Activated naive CD4-positive, alpha-beta T cell treated with anti-CD3 and anti-CD28 coated beads, Interleukin-2, amount 50 U/mL, for 16 hours (primary cell): ENCODE results near the gene MESP1.
A peak's percentile ranks its signal among the peaks of the same experiment; 100 is the strongest.

ENCODE experiments used
- DNase-seq: peaks from one replicate; pipeline ENCODE4 v3.0.0-alpha.2; 2020

MESP1 gene

GRCh38 chr15:89780601-89781000 is 29.6 kb upstream of the MESP1 start:
- no peak for DNase-seq

GRCh38 chr15:89778861-89779260 is 27.8 kb upstream of the MESP1 start:
- DNase-seq: no peak

GRCh38 chr15:89777782-89778380 is 26.8 kb upstream of the MESP1 start:
- no peak for DNase-seq

GRCh38 chr15:89777073-89777751 is 26.2 kb upstream of the MESP1 start:
- DNase-seq: no peak

GRCh38 chr15:89776274-89777072 is 25.4 kb upstream of the MESP1 start, which contains the start of gene MESP2:
Gene MESP2, plus strand, starts transcription at chr15:89776332. Its CDS starts 26 bp downstream, at chr15:89776358.
- DNase-seq: peak; percentile 45

- DNase-seq: no peak
Observed at GRCh38 chr15:89775815-89776214, 24.8 kb upstream of the MESP1 start.

- no peak for DNase-seq
Observed at GRCh38 chr15:89774492-89774891, 23.4 kb upstream of the MESP1 start.

- DNase-seq: no peak
Observed at GRCh38 chr15:89772932-89773583, 22.0 kb upstream of the MESP1 start.

- DNase-seq: no peak
Observed at GRCh38 chr15:89770041-89770440, 19.0 kb upstream of the MESP1 start.

GRCh38 chr15:89769366-89769765 is 18.3 kb upstream of the MESP1 start:
- DNase-seq: no peak

GRCh38 chr15:89768071-89768500 is 17.0 kb upstream of the MESP1 start:
- DNase-seq: no peak

- DNase-seq: no peak
Observed at GRCh38 chr15:89767411-89767915, 16.4 kb upstream of the MESP1 start.

GRCh38 chr15:89766357-89767311 is 15.6 kb upstream of the MESP1 start:
- DNase-seq: no peak

GRCh38 chr15:89765694-89766093 is 14.6 kb upstream of the MESP1 start:
- no peak for DNase-seq

GRCh38 chr15:89761929-89762328 is 10.9 kb upstream of the MESP1 start:
- no peak for DNase-seq

- DNase-seq: no peak
Observed at GRCh38 chr15:89761009-89761831, 10.2 kb upstream of the MESP1 start.

GRCh38 chr15:89760303-89761008 is 9.4 kb upstream of the MESP1 start:
- DNase-seq: peak; percentile 60

- no peak for DNase-seq
Observed at GRCh38 chr15:89759835-89760234, 8.8 kb upstream of the MESP1 start.

GRCh38 chr15:89758981-89759380 is 7.9 kb upstream of the MESP1 start:
- DNase-seq: no peak

GRCh38 chr15:89758283-89758682 is 7.2 kb upstream of the MESP1 start:
- no peak for DNase-seq
